Panc1 (cell line): Measurements from ENCODE around the gene FMN2. TPM values are rescaled to one million over a fixed set of nuclear protein-coding genes. Genes with fewer than 3 reads are reported as not detected.

Source experiments
- ATAC-seq: fragments of 200-7000 bp; cut with Tn5 transposase; 2 replicates; pipeline ENCODE4 v1.9.1; 2020; ENCODE audit warnings: mild to moderate bottlenecking, moderate library complexity
- BruUV-seq: library from RNA; stranded (reverse); fragments of 400-500 nt; replicated peaks from 2 replicates; lab custom pipeline; 2021; lab: Mats Ljungman, UMichigan
- CTCF ChIA-PET: fragments of 300-600 bp; sonication (Branson Sonifier 250); formaldehyde crosslinking; loops from one replicate; lab custom pipeline; 2022; ENCODE audit warnings: antibody characterized with exemption; lab: Charles Lee
- POLR2A ChIA-PET: fragments of 300-600 bp; sonication (Branson Sonifier 250); formaldehyde crosslinking; loops from one replicate; lab custom pipeline; 2022; ENCODE audit warnings: antibody characterized with exemption; lab: Charles Lee
- DNase-seq: peaks from one replicate; pipeline ENCODE4 v3.0.0-alpha.2; 2010; ENCODE audit warnings: low read depth, low spot score
- H3K27ac ChIP-seq: 2 replicates; pipeline ENCODE4 v1.5.1; 2011; ENCODE audit warnings: mild to moderate bottlenecking, low read length, inconsistent platforms
- H3K27me3 ChIP-seq: fragments of 200-500 bp; sonication (Bioruptor generic); 2 replicates; pipeline ENCODE4 v1.6.0; 2014; ENCODE audit warnings: low read length, inconsistent platforms; ENCODE audit not compliant: control insufficient read depth, insufficient read depth
- H3K36me3 ChIP-seq: fragments of 200-500 bp; sonication (Bioruptor generic); 2 replicates; pipeline ENCODE4 v1.5.1; 2014; ENCODE audit warnings: inconsistent platforms, mild to moderate bottlenecking, low read length, moderate library complexity; ENCODE audit not compliant: control insufficient read depth, insufficient read depth
- H3K4me1 ChIP-seq: 2 replicates; pipeline ENCODE4 v1.5.1; 2011; ENCODE audit warnings: inconsistent platforms, mild to moderate bottlenecking, low read length, moderate library complexity; ENCODE audit not compliant: control insufficient read depth, insufficient read depth
- H3K4me3 ChIP-seq, 2 experiments: 2 replicates each; pipeline ENCODE4 v1.5.1; 2011 to 2012; ENCODE audit warnings: low read depth in 2 of 2, low read length in 2 of 2, mild to moderate bottlenecking in 2 of 2, inconsistent platforms in 1 of 2, moderate library complexity in 1 of 2
- H3K9me3 ChIP-seq: fragments of 200-500 bp; sonication (Bioruptor generic); 2 replicates; pipeline ENCODE4 v1.5.1; 2014; ENCODE audit warnings: low read depth, mild to moderate bottlenecking, inconsistent platforms, low read length, moderate library complexity; ENCODE audit not compliant: control insufficient read depth, insufficient read depth
- POLR2AphosphoS5 ChIP-seq: IDR thresholded peaks from 2 replicates; pipeline ENCODE4 v1.6.1; 2012; ENCODE audit warnings: mild to moderate bottlenecking, low read depth, low read length, moderate library complexity
- REST ChIP-seq, 2 experiments: IDR thresholded peaks; 2 replicates each; pipeline ENCODE4 v1.6.1; 2011 to 2012; ENCODE audit warnings: low read depth in 2 of 2, control low read depth in 1 of 2, low read length in 1 of 2, mild to moderate bottlenecking in 1 of 2, moderate library complexity in 1 of 2; ENCODE audit not compliant: insufficient read depth in 1 of 2
- SIN3A ChIP-seq: IDR thresholded peaks from 2 replicates; pipeline ENCODE4 v1.6.1; 2012; ENCODE audit warnings: low read depth, mild to moderate bottlenecking, low read length, moderate library complexity, borderline replicate concordance; ENCODE audit not compliant: insufficient read depth
- TCF7L2 ChIP-seq: IDR thresholded peaks from 2 replicates; pipeline ENCODE4 v1.6.1; 2011; ENCODE audit warnings: mild to moderate bottlenecking, low read depth, low read length, inconsistent platforms
- in situ Hi-C: cut with HindIII; loops from 2 replicates; pipeline ENCODE4 v1.10.0; 2016; ENCODE audit warnings: low sequenced_read_pairs, low pct_unique_long_range_greater_than_20kb
- intact Hi-C: fragments of 100-400 bp; cut with micrococcal nuclease; formaldehyde crosslinking; loops from one replicate; pipeline ENCODE4 v1.10.0; 2022; ENCODE audit not compliant: unreplicated experiment
- total RNA-seq: library from RNA; stranded (reverse); gene quantifications from one replicate; pipeline ENCODE4 v1.2.1, GENCODE V29; 2021; ENCODE audit not compliant: unreplicated experiment
- TF ChIP-seq, protein P1 (sequence below): fragments of 450-650 bp; IDR thresholded peaks from 2 replicates; pipeline ENCODE4 v1.5.1; 2017; ENCODE audit warnings: mild to moderate bottlenecking

FMN2 gene
- total RNA-seq, 1 experiment from 2014 or later = 1.9 TPM

DNA sequence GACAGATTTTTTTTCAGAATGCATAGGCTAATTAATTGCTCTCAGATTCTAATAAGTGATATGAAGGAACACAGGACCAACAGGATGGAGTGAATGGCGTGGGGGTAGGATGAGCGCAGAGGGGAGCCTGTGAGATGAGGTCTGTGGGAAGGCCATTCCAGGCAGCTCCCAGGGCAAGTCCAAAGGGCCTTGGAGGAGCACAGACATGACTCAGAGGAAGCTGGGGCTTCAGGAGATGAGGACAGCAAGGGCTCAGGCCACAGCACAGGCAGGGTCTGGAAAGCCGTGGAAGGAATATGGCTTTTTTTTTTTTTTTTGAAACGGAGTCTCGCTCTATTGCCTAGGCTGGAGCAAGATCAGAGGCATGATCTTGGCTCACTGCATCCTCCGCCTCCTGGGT lies 35.1 kb downstream of the FMN2 start:
- DNase-seq = no peak
- no peaks in the 10 kb centered on the region for H3K36me3 ChIP-seq
- TF ChIP-seq, protein P1, sequence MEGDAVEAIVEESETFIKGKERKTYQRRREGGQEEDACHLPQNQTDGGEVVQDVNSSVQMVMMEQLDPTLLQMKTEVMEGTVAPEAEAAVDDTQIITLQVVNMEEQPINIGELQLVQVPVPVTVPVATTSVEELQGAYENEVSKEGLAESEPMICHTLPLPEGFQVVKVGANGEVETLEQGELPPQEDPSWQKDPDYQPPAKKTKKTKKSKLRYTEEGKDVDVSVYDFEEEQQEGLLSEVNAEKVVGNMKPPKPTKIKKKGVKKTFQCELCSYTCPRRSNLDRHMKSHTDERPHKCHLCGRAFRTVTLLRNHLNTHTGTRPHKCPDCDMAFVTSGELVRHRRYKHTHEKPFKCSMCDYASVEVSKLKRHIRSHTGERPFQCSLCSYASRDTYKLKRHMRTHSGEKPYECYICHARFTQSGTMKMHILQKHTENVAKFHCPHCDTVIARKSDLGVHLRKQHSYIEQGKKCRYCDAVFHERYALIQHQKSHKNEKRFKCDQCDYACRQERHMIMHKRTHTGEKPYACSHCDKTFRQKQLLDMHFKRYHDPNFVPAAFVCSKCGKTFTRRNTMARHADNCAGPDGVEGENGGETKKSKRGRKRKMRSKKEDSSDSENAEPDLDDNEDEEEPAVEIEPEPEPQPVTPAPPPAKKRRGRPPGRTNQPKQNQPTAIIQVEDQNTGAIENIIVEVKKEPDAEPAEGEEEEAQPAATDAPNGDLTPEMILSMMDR = no peak
- TF ChIP-seq REST (IDR thresholded peaks at IDR 0.05; ENCODE audit: insufficient read depth in 1 of 2, low read depth in 2 of 2, low read length in 1 of 2) = no peak
- TF ChIP-seq POLR2AphosphoS5 = no peak
- in situ Hi-C loops (no loop called here), intact Hi-C loops (no loop called here)
- no peak for ATAC-seq
- BruUV-seq = no TSS peak
- CTCF ChIA-PET = interaction anchor here (0.7 kb wide), 1 partner anchor 757 kb away, joined by 5 read pairs; no protein-coding TSS in a partner anchor
- H3K9me3 ChIP-seq = no peaks in the 10 kb centered on the region
- H3K4me1 ChIP-seq = no peaks in the 10 kb centered on the region
- H3K4me3 ChIP-seq = no peak overlapping the region
- no peaks in the 10 kb centered on the region for H3K27me3 ChIP-seq
- POLR2A ChIA-PET = no interaction called here
- H3K27ac ChIP-seq = no peak overlapping the region

- ChIA-PET CTCF (no interaction called here), POLR2A (interaction anchor here (0.6 kb wide), 1 partner anchor 14 kb away, joined by 3 read pairs; no protein-coding TSS in a partner anchor)
- ATAC-seq = no peak
- no peak overlapping the region for H3K4me3 ChIP-seq
- no peaks in the 10 kb centered on the region for H3K4me1 ChIP-seq
- intact Hi-C loops = no loop called here
- TF ChIP-seq SIN3A (no peak), REST (IDR thresholded peaks at IDR 0.05; ENCODE audit: insufficient read depth in 1 of 2, low read depth in 2 of 2, low read length in 1 of 2) (no peak), TCF7L2 (no peak), POLR2AphosphoS5 (no peak)
- TF ChIP-seq, protein P1 = no peak
- no peaks in the 10 kb centered on the region for H3K9me3 ChIP-seq
- DNase-seq = no peak
- no peaks in the 10 kb centered on the region for H3K27me3 ChIP-seq
- no peak overlapping the region for H3K27ac ChIP-seq
- no peaks in the 10 kb centered on the region for H3K36me3 ChIP-seq
- in situ Hi-C loops = no loop called here
- BruUV-seq = no TSS peak
These were observed 36.7 kb downstream of the FMN2 start for GRCh38 chr1:240128366-240128765.
